Measurements from ENCODE around the gene STXBP3.
A peak's percentile ranks its signal among the peaks of the same experiment; 100 is the strongest.
"Not testable (repeated sequence)": the region's sequence is repeated elsewhere in the genome, so short reads cannot be mapped to it uniquely, and the experiment has no call there.

Gene STXBP3

DNA sequence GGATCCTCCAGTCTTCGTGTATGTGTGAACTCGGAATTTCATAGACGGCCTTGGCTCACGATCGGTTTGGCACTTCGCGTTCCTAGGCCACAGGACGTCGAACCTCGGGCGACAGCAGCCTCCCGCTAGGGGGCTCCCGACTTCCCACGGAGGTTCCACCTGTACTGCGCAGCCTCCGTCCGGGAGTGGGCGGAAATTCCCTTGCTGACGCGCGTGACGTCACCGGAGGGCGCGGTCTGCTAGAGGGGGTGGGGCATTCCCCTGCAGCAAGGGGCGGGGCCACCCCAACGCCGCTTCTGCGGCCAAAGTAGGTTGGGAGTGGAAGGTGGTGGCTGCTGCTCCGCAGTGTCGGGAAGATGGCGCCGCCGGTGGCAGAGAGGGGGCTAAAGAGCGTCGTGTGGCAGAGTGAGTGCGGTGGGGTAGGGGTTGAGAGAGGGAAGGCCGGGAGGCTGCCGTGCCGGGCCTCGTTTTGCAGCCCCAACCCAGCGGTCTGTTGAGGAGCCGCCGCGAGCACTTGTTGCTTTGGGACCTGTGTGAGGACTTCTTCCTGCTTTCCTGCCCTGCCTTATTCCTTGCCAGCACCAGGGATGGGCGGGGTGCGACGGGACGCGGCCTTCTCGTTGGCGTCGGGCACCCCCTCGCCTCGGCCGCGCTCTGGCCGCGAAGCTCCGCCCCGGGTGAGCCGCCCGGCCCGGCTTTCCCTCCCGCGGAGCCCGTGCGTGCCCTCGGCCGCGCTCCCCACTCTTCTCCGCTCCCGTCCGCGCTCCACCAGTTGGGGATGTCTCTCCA lies at the start of gene STXBP3:
Gene STXBP3, plus strand, starts transcription at position 293 of the 789 bp plus-strand sequence. Its CDS starts 64 bp downstream, at position 357.
- peak; percentile 100 for DNase-seq

DNA sequence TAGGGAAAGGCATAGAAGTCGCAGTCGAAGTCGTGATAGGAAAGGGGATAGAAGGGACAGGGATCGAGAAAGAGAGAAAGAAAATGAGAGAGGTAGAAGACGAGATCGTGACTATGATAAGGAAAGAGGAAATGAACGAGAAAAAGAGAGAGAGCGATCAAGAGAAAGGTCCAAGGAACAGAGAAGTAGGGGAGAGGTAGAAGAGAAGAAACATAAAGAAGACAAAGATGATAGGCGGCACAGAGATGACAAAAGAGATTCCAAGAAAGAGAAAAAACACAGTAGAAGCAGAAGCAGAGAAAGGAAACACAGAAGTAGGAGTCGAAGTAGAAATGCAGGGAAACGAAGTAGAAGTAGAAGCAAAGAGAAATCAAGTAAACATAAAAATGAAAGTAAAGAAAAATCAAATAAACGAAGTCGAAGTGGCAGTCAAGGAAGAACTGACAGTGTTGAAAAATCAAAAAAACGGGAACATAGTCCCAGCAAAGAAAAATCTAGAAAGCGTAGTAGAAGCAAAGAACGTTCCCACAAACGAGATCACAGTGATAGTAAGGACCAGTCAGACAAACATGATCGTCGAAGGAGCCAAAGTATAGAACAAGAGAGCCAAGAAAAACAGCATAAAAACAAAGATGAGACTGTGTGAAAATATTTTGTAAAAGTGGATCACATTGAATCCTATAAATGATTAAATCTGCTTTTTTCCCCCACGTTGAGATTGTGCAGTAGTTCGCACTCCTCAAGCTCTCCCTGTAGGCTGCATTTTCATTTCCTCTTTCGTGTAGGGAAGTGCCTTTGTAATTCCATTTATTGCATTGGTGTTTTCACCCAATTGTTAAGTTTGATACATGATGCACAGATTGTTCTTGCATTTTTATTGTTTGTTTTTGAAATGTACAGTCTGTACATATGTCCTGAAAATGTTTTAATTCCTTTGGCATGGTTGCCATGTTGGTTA lies 46.8 kb upstream of the STXBP3 start:
- DNase-seq: no peak

- no peak for DNase-seq
Measured at GRCh38 chr1:108701176-108701849, 45.2 kb upstream of the STXBP3 start.

- DNase-seq: not testable (repeated sequence)
Measured at GRCh38 chr1:108702109-108702508, 44.4 kb upstream of the STXBP3 start.

- DNase-seq: no peak
Measured at GRCh38 chr1:108703939-108704338, 42.5 kb upstream of the STXBP3 start.

- DNase-seq: no peak
Measured at GRCh38 chr1:108704496-108704895, 42.0 kb upstream of the STXBP3 start.

- no peak for DNase-seq
Measured at GRCh38 chr1:108706643-108707042, 39.8 kb upstream of the STXBP3 start.

DNA sequence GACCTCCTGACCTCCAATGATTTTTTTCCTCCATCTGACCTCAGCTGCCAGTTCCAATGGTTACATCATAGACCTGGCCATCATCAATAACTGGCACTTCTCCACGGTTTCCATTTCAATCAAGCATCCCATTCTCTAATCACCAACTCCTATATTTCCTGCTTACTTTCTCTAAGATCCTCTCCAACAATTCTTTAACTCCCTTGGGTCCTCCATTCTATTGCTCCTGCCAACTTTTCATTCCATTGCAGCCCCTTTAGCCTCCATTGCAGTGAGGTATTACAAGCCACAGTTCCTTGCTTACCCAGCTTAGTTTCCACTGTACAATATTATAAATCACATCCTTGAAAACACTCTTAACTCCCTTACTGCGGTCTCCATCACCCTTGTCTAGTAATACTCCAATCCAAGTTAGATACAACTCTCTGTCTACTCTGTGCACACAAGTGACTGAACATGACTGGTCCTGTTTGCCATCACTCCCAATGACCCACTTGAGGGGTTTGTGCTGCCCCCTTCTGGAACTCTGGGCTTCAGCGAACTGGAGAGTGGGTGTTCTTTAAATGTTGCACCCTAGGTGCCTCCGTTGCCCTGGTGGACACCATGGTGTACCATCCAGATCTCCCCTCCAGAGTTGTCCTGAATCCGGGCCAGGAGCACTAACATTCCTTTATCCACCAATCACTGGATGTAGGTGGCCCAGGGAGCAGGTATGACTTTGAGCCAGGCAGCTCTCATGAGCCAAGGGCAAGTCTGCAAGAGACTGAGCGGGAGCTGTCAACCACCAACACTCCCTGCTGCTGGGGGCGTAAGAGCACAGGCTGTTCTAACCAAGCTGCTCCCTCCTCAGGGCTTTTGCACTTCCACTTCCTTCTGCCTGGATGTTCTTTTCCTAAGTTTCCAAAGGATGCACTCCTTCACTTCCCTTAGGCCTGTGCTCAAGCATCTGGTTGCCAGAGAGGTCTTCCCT lies 37.5 kb upstream of the STXBP3 start:
- peak; percentile 38 for DNase-seq

DNA sequence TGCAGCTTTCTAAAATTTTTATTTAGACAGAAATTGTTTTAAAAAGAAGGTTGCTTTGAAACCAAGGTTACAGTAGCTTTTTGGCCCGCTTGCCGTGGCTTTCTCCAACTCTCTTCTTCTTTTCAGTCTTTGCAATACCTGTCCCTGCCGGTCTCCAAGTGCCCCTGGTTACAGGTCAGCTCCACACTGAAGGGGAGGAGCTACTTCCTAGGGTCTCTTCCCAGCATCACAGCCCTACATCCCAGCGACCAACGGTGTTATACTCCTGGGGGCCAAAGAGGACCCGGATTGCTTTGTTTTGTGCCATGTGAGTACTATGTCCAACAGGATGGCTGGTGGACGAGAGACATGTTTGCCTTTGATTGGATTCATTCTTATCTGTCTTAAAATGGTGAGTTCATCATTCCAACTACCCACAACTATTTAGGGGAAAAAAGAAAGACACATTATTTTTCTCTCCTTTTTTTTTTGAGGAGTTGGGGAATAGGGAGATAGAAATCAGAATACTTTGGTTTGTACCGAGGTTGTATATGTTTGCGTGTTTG lies 33.8 kb upstream of the STXBP3 start, which contains the start of gene FNDC7:
Gene FNDC7, plus strand, starts transcription at position 303 of the 545 bp plus-strand sequence. Its CDS starts 26 bp downstream, at position 329.
- no peak for DNase-seq

DNA sequence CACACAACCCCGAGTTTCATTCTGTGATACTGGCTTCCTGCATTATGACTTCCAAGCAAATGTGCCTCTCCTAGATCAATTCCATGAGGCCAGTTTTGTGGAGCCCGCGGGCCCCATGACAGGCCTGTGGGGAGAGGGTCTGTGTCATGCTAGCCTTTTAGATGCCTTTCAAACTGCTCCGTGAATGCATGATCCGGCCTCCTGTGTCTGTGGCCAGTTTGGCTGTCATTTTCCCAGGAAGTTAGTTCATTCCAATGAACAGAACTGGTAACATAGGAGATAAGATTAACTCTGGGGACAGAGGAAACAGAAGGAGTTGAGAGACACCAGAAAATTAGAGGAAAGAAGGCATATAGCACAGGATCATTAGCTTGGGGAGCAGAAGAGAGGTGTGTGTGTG lies 30.5 kb upstream of the STXBP3 start:
- no peak for DNase-seq

DNA sequence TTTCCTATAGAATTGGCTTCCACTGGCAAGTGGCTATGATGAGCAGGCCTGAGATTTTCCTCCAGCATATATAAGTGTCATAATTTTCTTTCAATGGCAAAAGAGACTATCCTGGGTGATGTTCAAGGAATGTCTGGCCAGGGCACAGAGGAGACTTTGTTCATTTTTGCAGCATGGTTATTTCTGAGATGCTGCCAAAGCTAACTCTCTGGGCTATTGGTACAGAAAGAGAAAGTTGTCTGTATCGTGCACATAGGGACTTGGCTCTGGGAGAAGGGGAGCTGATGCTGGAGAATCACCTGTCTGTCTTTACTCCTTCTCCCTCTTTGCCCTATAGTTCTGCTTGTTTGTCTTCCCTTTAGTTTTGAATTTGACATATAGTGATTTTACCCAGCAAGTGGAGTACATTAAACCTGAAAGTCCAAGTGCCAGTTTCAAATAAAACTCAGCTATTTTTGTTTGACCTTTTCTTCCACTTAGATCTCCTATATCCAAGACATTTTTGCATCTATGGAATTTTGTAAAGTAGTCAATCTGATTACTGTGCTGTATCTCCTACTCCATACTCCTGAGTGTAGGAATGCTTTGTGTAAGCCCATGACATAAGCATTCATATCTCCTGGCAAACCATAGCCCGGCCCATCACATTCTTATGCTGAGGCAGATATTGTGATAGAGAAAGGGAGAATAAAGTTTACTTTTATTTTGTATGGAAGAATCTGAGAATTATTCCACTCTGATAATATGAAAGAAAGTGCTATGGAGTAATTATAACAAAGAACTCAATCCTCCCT lies 29.8 kb upstream of the STXBP3 start:
- no peak for DNase-seq

DNA sequence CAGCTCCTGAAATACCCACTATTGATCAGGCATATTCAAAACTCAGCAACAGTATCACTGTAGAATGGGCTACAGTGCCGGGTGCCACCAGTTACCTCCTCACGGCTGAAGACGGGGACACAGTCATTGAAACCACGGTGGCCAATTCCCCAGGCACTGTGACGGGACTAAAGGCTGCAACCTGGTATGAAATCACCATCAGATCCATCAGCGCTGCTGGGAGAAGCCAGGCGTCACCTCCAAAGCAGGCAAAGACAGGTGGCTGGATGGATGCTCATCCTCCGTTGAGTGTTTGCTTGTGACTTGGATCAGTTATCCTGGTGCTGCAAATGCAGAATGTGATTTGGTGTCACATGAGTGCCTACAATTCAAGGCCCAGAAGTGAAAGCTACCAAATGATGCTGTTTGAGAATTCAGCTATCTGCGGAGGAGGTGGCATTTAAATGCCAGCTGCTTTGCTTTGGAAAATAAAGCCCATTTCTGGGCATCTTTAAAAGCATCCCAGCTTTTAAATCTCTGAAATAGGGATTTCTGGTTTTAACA lies 28.6 kb upstream of the STXBP3 start:
- DNase-seq: no peak

DNA sequence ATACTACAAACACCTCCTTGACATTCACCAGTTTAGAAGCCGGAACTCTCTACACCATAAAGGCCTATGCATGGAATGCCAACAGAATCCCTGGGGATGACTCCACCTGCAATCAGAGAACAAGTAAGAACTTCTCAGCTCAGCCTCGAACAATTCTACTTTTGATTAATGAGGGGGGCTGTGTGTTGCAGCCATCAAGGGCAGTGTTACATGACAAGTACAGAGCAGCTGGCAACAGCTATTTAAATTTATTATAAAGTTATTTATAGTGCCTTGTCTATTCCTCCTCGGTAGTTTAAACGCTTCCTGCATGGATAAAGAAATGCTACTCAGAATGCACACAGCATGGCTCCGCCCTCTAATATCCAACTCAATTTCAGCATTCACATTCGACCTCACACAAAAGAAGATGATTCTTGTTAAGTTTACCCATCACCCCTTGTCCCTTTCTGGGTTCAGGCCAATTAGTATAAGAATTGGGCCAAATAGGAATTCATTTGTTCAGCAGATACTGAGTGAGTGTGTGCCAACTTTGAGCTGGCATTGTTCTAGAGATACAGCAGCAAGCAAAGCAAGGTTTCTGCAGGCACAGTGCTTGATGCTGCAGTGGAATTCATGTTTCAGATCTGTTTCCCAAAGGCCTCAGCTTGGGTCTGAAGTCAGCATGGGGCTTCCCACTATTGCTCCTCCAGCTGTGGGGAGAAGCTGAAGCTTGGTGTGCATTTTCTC lies 27.4 kb upstream of the STXBP3 start:
- DNase-seq: no peak

- DNase-seq: no peak
Measured at GRCh38 chr1:108719656-108720435, 26.6 kb upstream of the STXBP3 start.

DNA sequence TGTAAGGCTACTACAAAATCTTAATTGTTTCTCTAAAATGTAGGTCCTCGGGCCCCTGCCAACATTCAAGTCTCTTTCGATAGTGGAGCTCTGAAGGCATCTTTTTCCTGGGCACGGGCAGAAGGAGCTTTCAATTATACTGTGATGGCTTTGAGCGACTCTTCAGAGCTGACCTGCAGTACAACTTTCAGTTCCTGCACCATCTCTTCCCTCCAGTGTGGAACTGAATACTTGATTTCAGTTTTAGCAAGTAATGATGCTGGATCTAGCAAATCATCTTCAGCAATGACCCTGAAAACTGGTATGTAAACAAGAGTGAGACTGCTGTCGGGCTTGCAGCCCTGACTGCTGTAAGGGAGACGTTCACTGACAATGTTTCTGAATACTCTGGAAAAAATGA lies 24.2 kb upstream of the STXBP3 start:
- no peak for DNase-seq

- no peak for DNase-seq
Measured at GRCh38 chr1:108725906-108726305, 20.6 kb upstream of the STXBP3 start.

GRCh38 chr1:108728327-108728923 lies 18.0 kb upstream of the STXBP3 start:
- DNase-seq: no peak

DNA sequence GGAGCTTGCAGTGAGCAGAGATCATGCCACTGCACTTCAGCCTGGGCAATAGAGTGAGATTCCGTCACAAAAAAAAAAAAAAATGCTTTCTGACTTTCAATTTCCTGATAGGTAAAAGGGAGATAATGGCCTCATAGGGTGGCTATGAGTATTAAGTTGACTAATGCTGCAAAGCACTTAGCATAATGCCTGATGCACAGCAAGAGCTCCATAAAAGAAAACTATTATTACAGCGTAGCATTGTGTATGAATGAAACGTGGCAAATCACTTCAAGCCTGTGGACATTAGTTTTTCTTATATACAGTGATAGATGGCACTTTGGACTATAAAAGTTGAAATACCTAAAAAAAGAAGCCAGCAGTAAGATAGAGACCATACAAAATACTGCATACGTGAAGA lies 17.0 kb upstream of the STXBP3 start:
- DNase-seq: no peak
